GM21367 (cell line): Measurements from ENCODE around the gene EXT2.
A peak's percentile ranks its signal among the peaks of the same experiment; 100 is the strongest.

Source experiments
- ATAC-seq: cut with Tn5 transposase; IDR thresholded peaks from one replicate; pipeline ENCODE4 v1.9.1; 2021; ENCODE audit not compliant: unreplicated experiment

Gene EXT2

DNA sequence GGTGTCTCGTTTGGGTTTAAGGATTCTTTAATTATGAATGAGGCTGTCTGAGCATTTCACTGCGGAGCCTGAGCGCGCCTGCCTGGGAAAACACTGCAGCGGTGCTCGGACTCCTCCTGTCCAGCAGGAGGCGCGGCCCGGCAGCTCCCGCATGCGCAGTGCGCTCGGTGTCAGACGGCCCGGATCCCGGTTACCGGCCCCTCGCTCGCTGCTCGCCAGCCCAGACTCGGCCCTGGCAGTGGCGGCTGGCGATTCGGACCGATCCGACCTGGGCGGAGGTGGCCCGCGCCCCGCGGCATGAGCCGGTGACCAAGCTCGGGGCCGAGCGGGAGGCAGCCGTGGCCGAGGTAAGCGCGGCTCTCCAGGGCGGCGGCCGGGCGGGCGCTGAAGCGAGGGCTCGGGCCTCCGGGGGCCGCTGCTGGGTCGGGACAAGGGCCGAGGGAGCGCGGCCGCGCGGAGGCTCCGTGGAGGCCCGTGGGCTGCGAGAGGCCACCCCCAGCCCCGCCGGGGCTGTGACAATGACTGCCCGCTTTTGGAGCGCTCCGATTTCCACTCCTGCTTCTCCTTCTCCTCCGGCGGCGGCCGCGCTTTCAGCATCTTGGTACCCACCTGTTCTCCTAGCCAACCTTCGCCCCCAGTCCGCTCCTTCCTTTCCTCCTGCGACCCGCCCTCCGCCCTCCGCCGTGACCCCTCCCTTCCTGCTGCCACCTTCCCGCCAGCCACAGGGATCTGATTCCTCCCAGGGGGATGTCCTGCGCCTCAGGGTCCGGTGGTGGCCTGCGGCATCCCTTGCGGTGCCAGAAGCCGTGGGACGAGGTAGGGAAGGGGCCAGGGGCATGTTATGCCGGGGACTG, at the start of gene EXT2:
Gene EXT2 (plus strand): TSS at position 173 of the 854 bp plus-strand sequence. CDS start 12,035 bp downstream, outside the sequence.
- peak; percentile 91 for ATAC-seq

DNA sequence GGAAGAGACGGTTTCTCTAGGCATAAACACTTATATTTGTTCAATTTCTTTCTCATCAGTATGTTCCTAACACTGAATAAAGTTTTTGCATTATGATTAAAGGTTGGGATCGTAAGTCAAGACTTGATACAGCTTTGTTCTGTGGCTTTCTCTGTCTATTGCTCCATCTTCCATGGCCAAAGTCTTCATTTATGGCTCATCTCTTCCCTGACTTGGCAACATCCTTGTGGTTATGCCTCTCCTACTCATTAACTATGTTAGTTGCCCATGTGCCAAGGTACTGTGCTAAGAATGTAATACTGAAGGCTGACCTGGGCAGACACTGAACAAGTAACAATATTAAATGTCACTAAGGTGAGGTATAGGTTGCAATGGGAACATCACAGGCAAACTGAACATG, 49.3 kb upstream of the EXT2 start:
- no peak for ATAC-seq

DNA sequence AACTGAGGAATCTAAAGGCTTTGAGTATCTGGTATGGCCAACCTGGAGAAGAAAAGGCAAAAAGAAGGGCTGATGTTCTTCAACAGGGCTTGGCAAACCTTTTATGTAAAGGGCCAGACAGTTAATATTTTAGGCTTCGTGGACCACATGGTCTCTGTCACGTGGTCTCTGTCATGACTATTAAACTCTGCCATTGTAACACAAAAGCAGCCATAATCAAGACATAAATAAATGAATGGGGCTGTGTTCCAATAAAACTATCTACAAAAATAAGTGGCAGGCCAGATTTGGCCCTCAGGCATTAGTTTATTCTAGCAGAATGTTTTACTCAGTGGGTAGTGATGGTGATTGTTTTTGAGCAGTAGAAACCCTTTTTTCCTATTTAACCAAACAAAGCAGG, 48.2 kb upstream of the EXT2 start:
- ATAC-seq: no peak

DNA sequence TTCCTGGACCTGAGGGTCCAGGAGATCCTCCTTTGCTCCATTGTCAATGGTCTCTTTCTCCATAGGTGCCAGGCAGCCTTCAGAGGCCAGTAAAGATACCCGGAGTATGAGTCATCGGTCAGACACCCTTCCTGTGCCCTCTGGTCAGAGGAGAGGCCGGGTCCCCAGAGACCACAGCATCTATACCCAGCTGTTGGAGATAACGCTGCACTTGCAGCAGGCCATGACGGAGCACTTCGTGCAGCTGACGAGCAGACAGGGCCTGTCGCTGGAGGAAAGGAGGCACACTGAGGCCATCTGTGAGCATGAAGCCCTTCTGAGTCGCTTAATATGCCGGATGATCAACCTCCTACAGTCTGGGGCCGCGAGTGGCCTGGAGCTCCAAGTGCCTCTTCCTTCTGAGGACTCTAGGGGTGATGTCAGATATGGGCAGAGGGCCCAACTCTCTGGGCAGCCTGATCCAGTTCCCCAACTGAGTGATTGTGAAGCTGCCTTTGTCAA, 47.5 kb upstream of the EXT2 start, which contains the start of gene ACCSL:
Gene ACCSL (plus strand): TSS at position 51 of the 501 bp plus-strand sequence. CDS start 56 bp downstream, at position 107.
- ATAC-seq: no peak

DNA sequence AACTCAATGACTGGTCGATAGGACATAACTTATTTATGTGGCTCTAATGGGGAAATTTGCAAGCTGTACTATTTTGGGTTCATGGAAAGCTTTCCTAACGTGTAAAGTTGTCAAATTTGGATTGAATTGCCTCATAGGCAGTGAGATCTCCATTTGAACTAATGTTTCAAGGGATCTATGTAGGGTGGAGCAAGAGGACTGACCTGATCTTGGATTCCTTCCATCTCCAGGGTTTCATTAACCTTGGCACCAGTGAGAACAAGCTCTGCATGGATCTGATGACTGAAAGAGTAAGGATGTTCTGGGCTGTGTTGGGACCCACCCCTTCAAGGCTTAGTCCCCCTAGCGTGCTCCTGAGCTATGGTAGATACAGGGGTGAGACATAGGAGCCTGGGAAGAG, 45.6 kb upstream of the EXT2 start:
- no peak for ATAC-seq

DNA sequence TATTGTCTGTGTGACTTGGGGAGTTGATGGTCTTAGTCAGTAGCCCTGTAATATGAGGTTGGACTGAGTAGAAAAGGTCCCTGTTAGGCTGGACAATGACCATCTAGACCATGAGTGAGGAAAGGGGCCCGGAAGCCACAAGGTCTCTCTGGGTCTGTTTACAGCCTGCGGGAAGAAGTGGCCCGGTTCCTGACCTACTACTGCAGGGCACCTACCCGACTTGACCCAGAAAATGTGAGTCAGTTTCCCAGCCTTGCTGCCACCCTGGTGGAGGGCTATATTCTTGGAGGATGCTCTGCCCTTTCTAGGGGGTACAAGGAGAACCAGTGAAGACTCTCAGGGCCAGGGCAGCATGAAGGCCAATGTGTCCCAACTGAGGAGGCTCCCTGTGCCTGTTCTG, 44.3 kb upstream of the EXT2 start:
- ATAC-seq: no peak

DNA sequence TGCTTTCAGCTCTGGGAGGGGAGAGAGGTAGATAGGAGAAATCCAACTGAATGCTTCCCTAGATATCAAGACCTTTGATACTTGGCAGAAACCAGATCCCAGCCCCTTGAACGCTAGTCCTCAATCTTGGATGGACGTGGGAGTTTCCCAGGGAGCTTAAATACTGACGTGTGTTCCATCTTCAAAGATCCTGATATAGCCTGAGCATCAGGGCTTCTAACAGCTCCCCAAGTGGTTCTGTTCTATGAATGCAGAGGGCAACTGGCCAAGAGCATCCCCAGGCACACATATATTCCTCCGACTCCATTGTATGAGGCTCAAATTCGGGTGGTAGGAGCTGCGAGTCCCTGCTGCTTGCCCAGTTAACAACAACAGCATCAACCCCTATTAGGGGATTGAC, 38.1 kb upstream of the EXT2 start:
- no peak for ATAC-seq

DNA sequence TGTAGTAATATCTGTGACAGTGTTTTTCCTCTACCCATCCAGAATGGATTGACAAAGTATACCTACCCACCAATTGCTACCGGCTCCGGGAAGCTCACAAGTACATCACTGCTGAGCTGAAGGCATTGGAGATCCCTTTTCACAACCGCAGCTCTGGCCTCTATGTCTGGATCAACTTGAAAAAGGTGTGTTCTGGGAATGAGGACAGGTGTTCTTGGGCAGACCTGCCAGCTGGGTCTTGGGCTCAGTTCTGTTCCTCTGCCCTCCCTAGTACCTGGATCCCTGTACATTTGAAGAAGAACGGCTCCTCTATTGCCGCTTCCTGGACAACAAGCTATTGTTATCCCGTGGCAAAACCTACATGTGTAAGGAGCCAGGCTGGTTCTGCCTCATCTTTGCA, 37.2 kb upstream of the EXT2 start:
- no peak for ATAC-seq

DNA sequence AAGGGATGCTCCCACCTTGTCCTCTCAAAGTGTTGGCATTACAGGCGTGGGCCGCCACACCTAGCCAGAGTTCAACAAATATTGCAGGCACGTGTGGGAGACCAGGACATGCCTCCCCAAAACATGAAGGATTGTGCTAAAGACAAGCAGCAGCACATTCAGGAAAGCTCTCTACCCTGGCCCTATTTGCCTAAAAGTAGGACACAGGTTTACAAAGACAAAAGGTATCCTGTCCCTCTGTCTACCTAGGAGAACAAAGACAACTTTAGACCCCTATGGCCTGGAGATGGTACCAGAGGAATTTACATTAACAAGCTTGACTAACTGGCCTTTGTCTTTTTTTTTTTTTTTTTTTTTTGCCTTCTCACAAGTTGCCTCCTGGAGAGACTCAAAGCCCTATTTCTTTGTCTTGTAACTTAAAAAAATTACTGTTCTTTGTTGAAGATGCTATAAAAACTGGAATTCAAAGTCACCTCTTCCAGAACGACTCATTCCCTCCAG, 30.3 kb upstream of the EXT2 start:
- ATAC-seq: no peak

DNA sequence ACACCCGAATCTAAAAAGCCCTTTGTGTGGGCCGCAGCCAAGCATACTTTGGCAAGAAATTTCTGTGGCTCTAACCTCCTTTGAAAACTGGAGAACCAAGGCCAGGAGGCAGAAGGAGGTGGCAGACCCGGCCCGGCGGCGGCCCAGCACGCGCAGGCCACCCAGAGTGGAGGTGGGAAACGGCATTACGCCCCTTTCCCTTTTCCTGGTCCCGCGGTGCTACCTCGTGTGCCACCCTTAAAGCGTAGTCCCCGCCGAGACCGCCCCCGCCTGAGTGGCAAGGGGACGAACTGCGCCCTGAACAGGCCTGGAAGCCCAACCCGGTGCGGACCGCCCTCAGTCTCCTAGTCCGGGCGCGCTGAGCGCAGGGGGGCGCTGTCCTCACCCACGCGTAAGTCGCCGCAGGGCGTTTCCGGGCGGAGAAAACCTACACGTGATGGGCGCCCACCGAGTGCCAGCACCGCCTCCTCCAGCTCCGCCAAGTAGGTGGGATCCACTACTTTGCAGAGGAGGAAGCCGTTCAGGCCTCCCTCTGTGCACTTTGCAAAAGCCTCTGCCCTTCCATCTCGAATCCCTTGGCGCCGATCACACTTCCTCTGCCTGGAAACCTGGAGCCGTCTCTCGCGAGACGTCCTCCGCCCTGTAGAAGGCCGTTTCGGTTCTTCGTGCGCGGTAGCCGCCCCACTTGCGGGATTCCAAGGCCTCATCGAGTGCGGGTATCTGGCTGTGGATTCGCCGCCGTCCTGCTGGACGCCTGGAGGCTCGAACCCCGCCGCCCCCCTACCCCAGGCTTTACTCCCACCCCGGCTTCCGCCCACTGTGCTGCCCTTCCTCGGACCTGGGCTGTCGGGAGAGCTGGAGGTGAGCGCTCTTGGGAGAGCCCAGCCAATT, 29.4 kb upstream of the EXT2 start, which contains the start of gene ACCS:
Gene ACCS (plus strand): TSS at position 430 of the 891 bp plus-strand sequence. CDS start 1,358 bp downstream, outside the sequence.
- peak; percentile 98 for ATAC-seq

DNA sequence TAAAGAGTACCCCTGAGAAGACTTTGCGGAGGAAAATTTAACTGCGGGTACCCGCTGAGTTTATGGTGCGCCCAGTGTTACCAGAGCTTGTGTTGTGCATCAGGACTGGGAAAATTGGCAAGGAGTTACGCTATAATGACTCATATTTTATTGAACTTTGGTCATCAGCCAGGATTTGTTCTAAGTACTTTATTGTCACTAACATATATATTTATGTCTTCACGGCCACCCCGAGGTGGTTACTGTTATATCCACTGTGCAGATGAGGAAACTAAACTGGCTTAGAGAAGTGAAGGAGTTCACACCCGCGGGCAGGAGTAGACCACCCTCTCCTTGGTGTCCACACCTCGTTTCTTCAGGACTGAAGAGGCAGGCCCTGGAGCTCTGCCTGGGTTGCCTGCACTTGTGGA, 28.7 kb upstream of the EXT2 start:
- no peak for ATAC-seq

DNA sequence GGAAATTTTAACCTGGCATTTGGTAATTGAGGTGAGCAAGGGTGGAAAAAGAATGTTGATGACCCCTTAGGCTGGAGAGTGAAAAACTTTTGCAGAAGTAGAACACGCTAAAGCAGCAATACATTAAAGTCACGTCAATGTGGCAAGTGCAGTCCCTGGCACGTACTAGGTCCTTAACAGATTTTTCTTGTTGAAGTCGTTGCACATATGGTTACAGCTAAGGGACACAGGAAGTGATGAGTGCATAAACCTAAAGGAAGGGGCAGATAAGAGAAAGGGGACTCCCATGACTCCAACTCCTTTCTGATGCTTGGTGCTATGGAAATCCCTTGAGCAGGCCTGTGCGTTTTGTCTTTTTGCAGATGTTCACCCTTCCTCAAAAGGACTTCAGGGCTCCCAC, 28.2 kb upstream of the EXT2 start:
- no peak for ATAC-seq

DNA sequence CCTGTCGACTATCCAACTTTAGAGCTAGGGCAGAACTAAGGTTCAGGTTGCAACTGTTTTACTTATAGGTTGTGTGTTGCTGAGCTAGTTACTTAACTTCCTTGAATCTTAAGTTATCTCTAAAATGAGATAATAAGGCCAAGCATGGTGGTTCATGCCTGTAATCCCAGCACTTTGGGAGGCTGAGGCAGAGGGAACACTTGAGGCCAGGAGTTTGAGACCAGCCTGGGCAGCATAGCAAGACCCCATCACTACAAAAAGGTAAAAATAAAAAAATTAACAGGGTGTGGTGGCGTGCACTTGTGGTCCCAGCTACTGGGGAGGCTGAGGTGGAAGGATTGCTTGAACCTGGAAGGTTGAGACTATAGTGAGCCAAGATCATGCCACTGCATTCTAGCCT, 27.3 kb upstream of the EXT2 start:
- no peak for ATAC-seq

DNA sequence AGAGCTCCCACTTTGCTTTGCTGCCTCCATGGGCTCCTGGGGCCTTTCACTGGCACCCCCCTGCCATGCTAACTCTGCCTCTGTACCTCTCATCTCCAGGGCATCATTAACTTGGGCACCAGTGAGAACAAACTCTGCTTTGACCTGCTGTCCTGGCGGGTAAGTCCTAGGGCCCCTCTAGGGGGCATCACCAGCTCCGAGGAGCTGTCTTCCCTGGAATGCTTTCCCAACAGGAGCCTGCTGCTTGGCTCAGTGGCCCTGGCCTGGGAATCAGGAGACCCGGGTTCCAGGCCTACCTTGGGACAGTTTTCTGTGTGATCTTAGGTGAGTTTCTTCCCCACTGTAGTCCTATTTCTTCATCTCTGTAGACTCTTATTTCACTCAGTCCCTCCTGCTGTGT, 24.3 kb upstream of the EXT2 start:
- no peak for ATAC-seq

DNA sequence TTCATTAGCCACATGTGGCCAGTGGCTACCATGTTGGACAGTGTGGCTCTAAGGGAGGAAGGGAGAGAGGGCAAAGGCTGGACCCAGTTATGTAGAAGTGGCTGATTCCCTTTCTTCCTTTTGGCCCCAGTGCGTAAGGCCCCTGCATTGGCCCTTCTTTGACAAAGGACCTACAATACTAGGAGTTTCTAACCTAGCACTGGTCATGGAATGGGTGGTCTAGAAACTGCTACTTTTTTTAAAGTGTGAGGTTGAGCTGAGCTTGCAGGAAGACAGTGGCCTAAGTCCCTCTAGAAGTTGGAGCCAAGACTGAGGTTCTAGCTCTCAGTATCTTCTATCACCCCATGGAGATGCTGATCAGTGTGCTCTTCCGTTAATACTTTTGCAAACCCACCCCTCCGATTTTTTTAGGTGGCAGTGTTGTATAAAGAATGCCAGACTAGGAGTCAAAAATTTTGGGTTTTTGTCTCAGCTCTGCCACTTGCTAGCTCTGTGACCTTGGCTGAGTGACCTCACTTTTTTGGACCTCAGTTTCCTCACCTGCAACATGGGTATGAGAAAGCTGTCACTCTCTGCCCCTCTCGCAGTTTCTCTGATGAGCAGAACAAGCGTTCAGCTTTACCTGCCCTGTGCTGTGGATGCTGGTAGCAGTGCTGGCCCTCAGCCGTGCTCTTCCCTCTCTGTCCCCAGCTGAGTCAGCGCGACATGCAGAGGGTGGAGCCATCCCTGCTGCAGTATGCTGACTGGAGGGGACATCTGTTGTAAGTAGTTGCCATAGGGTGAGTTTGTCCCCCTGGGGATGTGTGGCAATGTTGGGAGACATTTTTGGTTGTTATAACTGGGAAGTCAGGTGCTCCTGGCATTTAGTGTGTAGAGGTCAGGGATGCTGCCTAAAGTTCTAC, 22.5 kb upstream of the EXT2 start:
- ATAC-seq: no peak

DNA sequence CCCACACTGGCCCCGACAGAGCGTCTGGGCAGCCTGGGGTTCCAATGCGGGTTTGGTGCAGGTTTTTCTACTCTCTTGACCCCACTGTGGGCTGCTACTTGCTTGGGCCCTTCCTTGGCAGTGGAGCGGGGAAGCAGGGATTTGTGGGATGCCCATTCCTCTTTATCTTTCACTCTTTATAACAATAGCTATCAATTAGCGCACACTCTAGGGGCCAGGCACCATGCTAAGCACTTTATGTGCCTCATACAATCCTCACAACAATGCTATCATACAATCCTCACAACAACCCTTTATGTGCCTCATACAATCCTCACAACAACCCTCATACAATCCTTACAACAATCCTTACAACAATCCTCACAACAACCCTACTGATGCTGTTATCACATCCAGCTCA, 16.7 kb upstream of the EXT2 start:
- ATAC-seq: no peak

DNA sequence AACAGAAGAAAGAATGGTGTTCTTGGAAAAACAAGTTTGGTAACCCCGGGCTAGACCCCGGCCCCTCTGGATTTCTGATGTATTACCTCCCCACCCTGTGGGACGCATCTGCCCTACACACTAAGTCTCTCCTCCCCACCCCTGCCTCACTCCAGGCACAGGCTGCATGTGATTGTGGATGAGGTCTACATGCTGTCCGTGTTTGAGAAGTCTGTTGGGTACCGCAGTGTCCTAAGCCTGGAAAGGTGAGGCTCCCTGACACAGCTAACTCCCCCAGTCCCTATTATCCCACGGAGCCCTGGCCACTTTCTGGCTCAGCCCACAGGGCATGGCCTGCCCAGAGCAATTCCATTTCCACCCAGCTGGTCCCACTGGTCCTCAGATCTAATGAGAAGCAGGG, 16.1 kb upstream of the EXT2 start:
- no peak for ATAC-seq

DNA sequence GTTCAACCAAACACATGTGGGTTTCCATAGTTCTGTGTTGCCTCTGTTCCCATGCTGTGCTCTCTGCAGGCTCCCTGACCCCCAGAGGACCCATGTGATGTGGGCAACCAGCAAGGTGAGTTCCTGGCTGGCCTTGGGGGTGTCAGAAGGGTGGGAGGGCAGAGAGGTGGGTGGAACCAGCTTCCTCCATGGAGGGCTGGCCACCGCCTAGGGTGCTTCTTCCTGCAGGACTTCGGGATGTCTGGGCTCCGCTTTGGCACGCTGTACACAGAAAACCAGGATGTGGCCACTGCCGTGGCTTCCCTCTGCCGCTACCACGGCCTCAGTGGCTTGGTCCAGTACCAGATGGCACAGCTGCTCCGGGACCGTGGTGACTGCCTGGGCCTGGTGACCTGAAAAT, 14.5 kb upstream of the EXT2 start:
- no peak for ATAC-seq

DNA sequence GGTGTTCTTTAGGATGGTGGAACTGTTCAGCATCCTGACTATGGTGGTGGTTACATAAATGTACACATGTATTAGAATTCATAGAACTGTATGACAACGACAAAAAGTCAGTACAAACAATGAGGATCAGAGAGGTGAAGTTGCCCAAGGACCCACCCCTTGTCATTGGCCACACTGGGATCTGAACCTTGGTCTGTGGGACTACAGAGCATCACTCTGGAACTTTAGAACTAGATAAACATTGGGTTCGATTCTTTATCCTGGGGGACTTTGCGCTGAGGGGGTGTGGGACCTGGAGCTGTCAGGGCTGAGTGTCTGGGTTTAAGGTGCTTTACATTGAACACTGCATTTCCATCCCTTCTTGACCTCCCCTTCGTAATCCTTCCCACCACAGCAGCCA, 12.8 kb upstream of the EXT2 start:
- no peak for ATAC-seq

DNA sequence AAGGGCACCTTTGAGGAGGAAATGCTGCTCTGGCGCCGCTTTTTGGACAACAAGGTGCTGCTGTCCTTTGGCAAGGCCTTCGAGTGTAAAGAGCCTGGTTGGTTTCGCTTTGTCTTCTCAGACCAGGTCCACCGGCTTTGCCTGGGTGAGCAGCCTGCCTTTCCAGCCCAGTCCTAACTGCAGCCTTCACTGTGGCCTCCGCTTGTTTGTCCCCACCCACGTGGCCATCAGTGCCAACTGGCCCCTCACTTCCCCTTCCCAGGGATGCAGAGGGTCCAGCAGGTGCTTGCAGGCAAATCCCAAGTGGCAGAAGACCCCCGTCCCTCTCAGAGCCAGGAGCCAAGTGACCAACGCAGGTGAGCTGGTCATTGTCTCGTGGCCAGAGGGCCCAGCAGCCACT, 12.0 kb upstream of the EXT2 start:
- no peak for ATAC-seq
